Stimulated activated naive CD4-positive, alpha-beta T cell treated with Interleukin-2 at 50 U/mL for 16 hours (primary cell): ENCODE data around the gene CD68.
"Not testable (repeated sequence)": the region's sequence is repeated elsewhere in the genome, so short reads cannot be mapped to it uniquely, and the experiment has no call there.

ENCODE experiments used
- DNase-seq: peaks from one replicate; lab custom pipeline; 2025; lab: John Stamatoyannopoulos, UW

The CD68 gene

DNA sequence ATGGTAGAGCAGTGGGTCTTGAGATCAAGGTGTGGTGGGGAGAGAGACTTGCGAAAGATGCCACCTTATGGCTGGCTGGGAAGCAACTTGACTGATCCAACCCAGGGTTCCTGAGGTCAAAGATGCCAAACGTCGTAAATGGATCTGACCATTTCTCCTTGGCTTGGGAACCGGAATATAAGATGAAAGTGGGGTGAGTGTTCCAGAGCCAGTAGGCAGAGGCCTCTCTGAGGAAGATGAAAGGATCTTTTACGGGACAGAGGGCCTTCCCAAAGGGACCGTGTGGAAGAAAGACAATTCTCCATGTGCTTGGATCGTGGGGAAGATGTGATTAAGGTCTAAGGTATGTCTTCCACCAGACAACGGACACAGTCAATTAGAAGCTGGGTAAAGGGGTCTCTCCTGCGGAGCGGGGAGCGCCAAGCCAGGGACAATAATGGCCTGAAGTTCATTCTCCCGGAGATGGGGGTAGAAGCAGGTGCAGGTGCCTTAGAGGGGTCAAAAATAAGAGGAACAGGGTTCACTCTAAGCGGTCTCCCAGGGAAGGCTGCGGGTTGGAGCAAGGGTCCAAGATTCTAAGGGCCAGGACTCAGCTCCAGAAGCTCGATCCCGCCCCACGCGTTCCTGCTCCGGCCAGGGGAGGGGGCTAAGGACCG is 34.5 kb downstream of the CD68 start:
- DNase-seq: no peak

- DNase-seq: peak; percentile 100
These were observed 35.2 kb downstream of the CD68 start, which contains the start of gene FXR2 for GRCh38 chr17:7614425-7615264. FXR2 (minus strand) TSS chr17:7614897; CDS start chr17:7614532, 365 bp downstream.

DNA sequence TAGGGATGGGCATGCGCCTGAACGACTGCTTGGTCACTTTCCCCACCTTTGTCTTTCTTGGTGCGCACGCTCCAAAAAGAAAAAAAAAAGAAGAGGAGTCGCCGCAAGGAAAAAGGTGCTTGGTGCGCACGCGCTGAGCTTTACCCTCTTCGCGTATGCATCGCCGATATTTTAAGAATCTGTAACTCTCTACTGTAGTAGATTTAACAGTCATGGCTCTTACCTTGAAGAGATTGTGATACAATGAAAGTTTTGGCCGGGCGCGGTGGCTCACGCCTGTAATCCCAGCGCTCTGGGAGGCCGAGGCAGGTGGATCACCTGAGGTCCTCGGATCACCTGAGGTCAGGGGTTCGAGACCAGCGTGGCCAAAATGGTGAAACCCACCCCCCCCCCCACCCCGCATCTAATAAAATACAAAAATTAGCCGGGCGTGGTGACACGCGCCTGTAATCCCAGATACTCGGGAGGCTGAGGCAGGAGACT is 35.9 kb downstream of the CD68 start:
- DNase-seq: no peak

GRCh38 chr17:7618608-7619007 is 39.2 kb downstream of the CD68 start:
- DNase-seq: no peak

DNA sequence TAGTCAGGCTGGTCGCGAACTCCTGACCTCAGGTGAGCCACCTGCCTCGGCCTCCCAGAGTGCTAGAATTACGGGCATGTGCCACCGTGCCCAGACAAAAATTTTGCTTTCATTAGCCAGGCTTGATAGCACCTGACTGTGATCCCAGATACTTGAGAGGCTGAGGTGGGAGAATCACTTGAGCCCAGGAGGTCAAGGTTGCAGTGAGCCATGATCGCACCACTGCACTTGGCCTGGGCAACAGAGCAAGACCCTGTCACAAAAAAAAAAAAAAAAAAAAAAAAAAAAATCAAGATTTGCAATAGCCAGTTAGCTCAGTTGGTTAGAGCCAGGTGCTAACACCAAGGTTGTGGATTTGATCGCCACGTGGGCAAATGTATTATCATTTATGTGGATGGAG is 41.4 kb downstream of the CD68 start:
- DNase-seq: no peak

DNA sequence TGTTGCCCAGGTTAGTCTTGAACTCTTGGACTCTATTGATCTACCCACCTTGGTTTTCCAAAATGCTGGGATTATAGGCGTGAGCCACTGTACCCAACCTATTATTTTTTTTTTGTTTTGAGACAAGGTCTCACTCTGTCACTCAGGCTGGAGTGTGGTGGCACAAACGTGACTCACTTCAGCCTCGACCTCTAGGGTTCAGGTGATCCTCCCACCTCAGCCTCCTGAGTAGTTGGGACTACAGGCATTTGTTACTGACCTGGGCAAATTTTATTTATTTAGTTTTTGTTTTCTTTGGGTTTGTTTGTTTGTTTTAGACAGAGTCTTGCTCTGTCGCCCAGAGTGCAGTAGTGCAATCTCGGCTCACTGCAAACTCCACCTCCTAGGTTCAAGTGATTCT is 44.2 kb downstream of the CD68 start:
- no peak for DNase-seq

DNA sequence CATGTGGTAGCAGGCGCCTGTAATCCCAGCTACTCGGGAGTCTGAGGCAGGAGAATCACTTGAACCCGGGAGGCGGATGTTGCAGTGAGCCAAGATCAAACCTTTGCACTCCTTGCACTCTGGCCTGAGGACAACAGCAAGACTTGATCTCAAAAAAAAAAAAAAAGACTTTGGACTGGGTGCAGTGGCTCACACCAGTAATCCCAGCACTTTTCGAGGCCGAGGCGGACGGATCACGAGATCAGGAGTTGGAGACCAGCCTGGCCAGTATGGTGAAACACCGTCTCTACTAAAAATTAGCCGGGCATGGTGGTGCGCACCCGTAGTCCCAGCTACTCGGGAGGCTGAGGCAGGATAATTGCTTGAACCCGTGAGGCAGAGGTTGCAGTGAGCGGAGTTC is 46.3 kb downstream of the CD68 start:
- DNase-seq: not testable (repeated sequence)

GRCh38 chr17:7626307-7626706 is 46.9 kb downstream of the CD68 start:
- no peak for DNase-seq

- DNase-seq: no peak
These were observed 47.5 kb downstream of the CD68 start for GRCh38 chr17:7626956-7627249.

DNA sequence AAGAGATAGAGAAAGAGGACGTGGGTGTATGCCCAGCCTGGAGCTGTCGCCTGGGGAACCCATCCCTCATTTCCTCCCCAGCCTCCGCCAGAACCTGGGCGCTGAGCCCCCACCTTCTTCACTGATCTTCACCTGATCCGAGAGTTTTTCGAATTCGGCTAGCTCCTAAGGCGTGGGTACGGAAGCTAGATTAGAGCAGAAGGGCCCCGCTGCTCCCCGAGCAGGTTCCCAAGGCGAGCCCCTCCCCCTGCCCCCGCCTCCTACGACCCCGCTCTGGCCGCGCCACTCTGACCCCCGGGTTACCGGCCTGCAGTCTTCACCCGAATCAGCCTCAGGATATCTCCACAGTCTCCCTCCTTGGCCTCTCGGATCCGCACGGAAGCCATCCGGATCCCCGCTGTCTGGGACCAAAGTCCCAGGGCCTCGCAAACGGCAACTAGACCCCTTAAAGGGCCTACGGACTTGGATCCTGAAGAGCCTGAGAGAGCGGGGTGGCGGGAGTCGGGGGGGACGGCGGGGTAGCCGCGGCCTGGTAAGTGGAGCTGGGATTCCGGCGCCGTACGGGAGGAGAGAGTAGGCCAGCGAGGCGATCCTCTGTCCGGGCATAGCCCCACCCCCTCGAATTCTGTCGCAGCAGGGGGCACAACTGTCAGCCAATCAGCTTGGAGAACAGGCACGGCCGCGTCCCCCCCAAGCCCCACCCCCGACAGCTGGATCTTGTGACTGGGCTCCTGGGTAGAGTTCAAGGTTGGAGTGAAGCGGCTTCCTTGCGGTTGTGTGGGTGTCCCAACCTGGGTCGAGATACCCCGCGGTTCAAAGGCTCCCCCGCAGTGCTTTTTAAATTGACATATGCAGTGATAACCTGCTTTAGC is 48.0 kb downstream of the CD68 start, which contains the start of gene SAT2:
Gene SAT2 (minus strand): TSS at position 572 of the 872 bp plus-strand sequence. CDS start 186 bp downstream, at position 386.
- DNase-seq: peak; percentile 89

DNA sequence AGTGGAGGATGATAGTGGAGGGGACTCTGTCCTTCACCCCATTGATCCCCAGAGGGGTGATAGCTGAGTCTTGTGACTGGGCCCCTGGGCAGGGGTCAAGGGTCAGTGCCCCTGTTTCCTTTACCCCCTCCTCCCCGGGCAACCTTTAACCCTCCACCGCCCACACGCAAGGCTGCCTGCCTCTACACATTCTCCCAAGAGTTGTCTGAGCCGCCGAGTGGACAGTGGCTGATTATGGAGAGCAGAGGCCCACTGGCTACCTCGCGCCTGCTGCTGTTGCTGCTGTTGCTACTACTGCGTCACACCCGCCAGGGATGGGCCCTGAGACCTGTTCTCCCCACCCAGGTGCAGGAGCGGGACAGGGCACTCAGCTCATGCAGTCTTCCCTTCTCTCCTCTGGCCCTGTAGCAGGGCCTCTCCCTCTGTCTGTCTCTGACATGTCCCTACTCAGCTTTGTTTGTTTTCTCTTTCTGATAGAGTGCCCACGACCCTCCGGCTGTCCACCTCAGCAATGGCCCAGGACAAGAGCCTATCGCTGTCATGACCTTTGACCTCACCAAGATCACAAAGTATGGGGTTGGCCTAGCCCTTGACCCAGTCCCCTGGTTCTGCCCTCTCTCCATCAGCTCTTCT is 50.6 kb downstream of the CD68 start, which contains the start of gene SHBG:
Gene SHBG (plus strand): TSS at position 197 of the 633 bp plus-strand sequence. CDS start 38 bp downstream, at position 235.
- no peak for DNase-seq
